NCI-H524 treated with DMSO at 0.1 percent for 48 hours (cell line): Measurements from ENCODE around the gene KRT16.
"Not testable (repeated sequence)": the region's sequence is repeated elsewhere in the genome, so short reads cannot be mapped to it uniquely, and the experiment has no call there.

ENCODE experiments used
- DNase-seq: peaks from one replicate; lab custom pipeline; 2025; lab: John Stamatoyannopoulos, UW

KRT16 gene

GRCh38 chr17:41615454-41615853 lies 2.9 kb upstream of the KRT16 start:
- no peak for DNase-seq

- not testable (repeated sequence) for DNase-seq
Observed at GRCh38 chr17:41614767-41615166, 2.2 kb upstream of the KRT16 start.

GRCh38 chr17:41614098-41614497 lies 1.5 kb upstream of the KRT16 start:
- no peak for DNase-seq

GRCh38 chr17:41613277-41614082 lies 913 bp upstream of the KRT16 start:
- DNase-seq, result no peak

GRCh38 chr17:41610965-41611640 lies 1.5 kb downstream of the KRT16 start:
- no peak for DNase-seq

GRCh38 chr17:41610061-41610517 lies 2.5 kb downstream of the KRT16 start:
- not testable (repeated sequence) for DNase-seq

GRCh38 chr17:41606930-41607329 lies 5.6 kb downstream of the KRT16 start:
- not testable (repeated sequence) for DNase-seq

- no peak for DNase-seq
Observed at GRCh38 chr17:41602524-41602923, 10.0 kb downstream of the KRT16 start.

- DNase-seq, result no peak
Observed at GRCh38 chr17:41600318-41600717, 12.2 kb downstream of the KRT16 start.

GRCh38 chr17:41599680-41600079 lies 12.9 kb downstream of the KRT16 start:
- DNase-seq, result no peak

GRCh38 chr17:41595585-41595984 lies 17.0 kb downstream of the KRT16 start:
- no peak for DNase-seq

- no peak for DNase-seq
Observed at GRCh38 chr17:41594363-41594915, 18.1 kb downstream of the KRT16 start.

- no peak for DNase-seq
Observed at GRCh38 chr17:41593306-41593981, 19.1 kb downstream of the KRT16 start.

- DNase-seq, result no peak
Observed at GRCh38 chr17:41592601-41593305, 19.8 kb downstream of the KRT16 start.

GRCh38 chr17:41589301-41589700 lies 23.3 kb downstream of the KRT16 start:
- DNase-seq, result no peak

GRCh38 chr17:41588126-41588810 lies 24.3 kb downstream of the KRT16 start:
- no peak for DNase-seq

GRCh38 chr17:41586863-41587495 lies 25.6 kb downstream of the KRT16 start, which contains the start of gene KRT14:
Gene KRT14, minus strand, starts transcription at chr17:41586895. Its CDS starts 61 bp downstream, at chr17:41586834.
- no peak for DNase-seq

- DNase-seq, result no peak
Observed at GRCh38 chr17:41585301-41586056, 27.1 kb downstream of the KRT16 start.

- not testable (repeated sequence) for DNase-seq
Observed at GRCh38 chr17:41584331-41584927, 28.1 kb downstream of the KRT16 start.
